ENCODE measurements around the gene KLRG1.

- TF ChIP-seq POLR2A (IDR thresholded peaks at IDR 0.05) (no peak), CTCF (IDR thresholded peaks at IDR 0.05 in 8 of 11, conservative IDR thresholded peaks at IDR 0.05 in 3 of 11) (no peak)
These were observed 57.8 kb downstream of the KLRG1 start for GRCh38 chr12:9047105-9047504.
